ENCODE measurements around the gene EFS.

GRCh38 chr14:23377573-23378563 lies 12.9 kb upstream of the EFS start:
- no peak for TF ChIP-seq POLR2A (IDR thresholded peaks at IDR 0.05)
- TF ChIP-seq, protein P1, sequence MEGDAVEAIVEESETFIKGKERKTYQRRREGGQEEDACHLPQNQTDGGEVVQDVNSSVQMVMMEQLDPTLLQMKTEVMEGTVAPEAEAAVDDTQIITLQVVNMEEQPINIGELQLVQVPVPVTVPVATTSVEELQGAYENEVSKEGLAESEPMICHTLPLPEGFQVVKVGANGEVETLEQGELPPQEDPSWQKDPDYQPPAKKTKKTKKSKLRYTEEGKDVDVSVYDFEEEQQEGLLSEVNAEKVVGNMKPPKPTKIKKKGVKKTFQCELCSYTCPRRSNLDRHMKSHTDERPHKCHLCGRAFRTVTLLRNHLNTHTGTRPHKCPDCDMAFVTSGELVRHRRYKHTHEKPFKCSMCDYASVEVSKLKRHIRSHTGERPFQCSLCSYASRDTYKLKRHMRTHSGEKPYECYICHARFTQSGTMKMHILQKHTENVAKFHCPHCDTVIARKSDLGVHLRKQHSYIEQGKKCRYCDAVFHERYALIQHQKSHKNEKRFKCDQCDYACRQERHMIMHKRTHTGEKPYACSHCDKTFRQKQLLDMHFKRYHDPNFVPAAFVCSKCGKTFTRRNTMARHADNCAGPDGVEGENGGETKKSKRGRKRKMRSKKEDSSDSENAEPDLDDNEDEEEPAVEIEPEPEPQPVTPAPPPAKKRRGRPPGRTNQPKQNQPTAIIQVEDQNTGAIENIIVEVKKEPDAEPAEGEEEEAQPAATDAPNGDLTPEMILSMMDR (IDR thresholded peaks at IDR 0.05): no peak

All from vagina (tissue), 2 donors.